H1 (cell line): ENCODE results near the gene MAP4K4. TPM values are rescaled to one million over a fixed set of nuclear protein-coding genes. Genes with fewer than 3 reads are reported as not detected.

Experiments
- CTCF ChIA-PET: fragments of 300-600 bp; sonication (Branson Sonifier 250); formaldehyde crosslinking; loops from one replicate; lab custom pipeline; 2021; ENCODE audit not compliant: partially characterized antibody; lab: Charles Lee
- POLR2A ChIA-PET: fragments of 300-600 bp; sonication (Branson Sonifier 250); formaldehyde crosslinking; loops from one replicate; lab custom pipeline; 2021; ENCODE audit warnings: inconsistent platforms; ENCODE audit not compliant: partially characterized antibody; lab: Charles Lee
- DNase-seq, 2 experiments: peaks; one replicate each; pipeline versions ENCODE4 v3.0.0 to v3.0.0-alpha.2; 2010 to 2022; ENCODE audit warnings: low spot score in 2 of 2, low read depth in 1 of 2, mixed read lengths in 1 of 2
- FAIRE-seq: peaks from 2 replicates; lab custom pipeline; 2011; peaks lifted over from hg19 to GRCh38; lab: Jason Lieb, UNC
- H2AFZ ChIP-seq: 2 replicates; pipeline ENCODE4 v1.8.1; 2012; ENCODE audit warnings: low read length, inconsistent platforms
- H2AK5ac ChIP-seq: 2 replicates; pipeline ENCODE4 v1.6.1; 2013; ENCODE audit warnings: low read depth, low read length
- H2BK120ac ChIP-seq: replicated peaks from 2 replicates; pipeline ENCODE3; 2013; ENCODE audit warnings: low read depth, low read length, inconsistent platforms
- H2BK12ac ChIP-seq: 2 replicates; pipeline ENCODE4 v1.6.1; 2013; ENCODE audit warnings: low read depth, low read length
- H2BK15ac ChIP-seq: 2 replicates; pipeline ENCODE4 v1.6.1; 2013; ENCODE audit warnings: low read length
- H2BK20ac ChIP-seq: 2 replicates; pipeline ENCODE4 v1.6.1; 2013; ENCODE audit warnings: low read length
- H2BK5ac ChIP-seq: 2 replicates; pipeline ENCODE4 v1.6.1; 2013; ENCODE audit warnings: low read depth, low read length
- H3K14ac ChIP-seq: 2 replicates; pipeline ENCODE4 v1.6.1; 2013; ENCODE audit warnings: inconsistent platforms; ENCODE audit not compliant: insufficient read length
- H3K18ac ChIP-seq: 2 replicates; pipeline ENCODE4 v1.6.1; 2013; ENCODE audit warnings: low read length; ENCODE audit errors: extremely low read depth
- H3K23ac ChIP-seq: 2 replicates; pipeline ENCODE4 v1.6.1; 2013; ENCODE audit warnings: inconsistent platforms; ENCODE audit not compliant: insufficient read length
- H3K23me2 ChIP-seq: 2 replicates; pipeline ENCODE4 v1.6.1; 2013; ENCODE audit warnings: low read depth, low read length
- H3K27ac ChIP-seq: 2 replicates; pipeline ENCODE4 v1.6.1; 2011; ENCODE audit warnings: low read depth, low read length, inconsistent platforms
- H3K27me3 ChIP-seq, 4 experiments: replicated peaks in 1 of 4; 1 replicate in 1 of 4; 2 replicates in 3 of 4; pipeline versions ENCODE4 v1.6.1 to v1.8.1; 2011 to 2013; ENCODE audit warnings: low read length in 3 of 4, mild to moderate bottlenecking in 3 of 4, inconsistent platforms in 2 of 4, mixed read lengths in 2 of 4, moderate library complexity in 1 of 4; ENCODE audit not compliant: control insufficient read depth in 3 of 4, insufficient read depth in 3 of 4; ENCODE audit errors: extremely low read depth in 1 of 4
- H3K36me3 ChIP-seq, 4 experiments: 2 replicates each; pipeline versions ENCODE4 v1.6.1 to v1.8.1; 2011 to 2013; ENCODE audit warnings: mild to moderate bottlenecking in 4 of 4, low read length in 3 of 4, moderate library complexity in 2 of 4, control low read depth in 1 of 4, inconsistent platforms in 1 of 4; ENCODE audit not compliant: insufficient read depth in 4 of 4, control insufficient read depth in 2 of 4
- H3K4ac ChIP-seq: replicated peaks from 2 replicates; pipeline ENCODE3; 2013; ENCODE audit warnings: low read length, low read depth, mixed read lengths, inconsistent platforms; ENCODE audit not compliant: insufficient read length
- H3K4me1 ChIP-seq, 4 experiments: replicated peaks in 1 of 4; 1 replicate in 1 of 4; 2 replicates in 3 of 4; pipeline versions ENCODE4 v1.6.1 to v1.8.1; 2011 to 2013; ENCODE audit warnings: low read length in 3 of 4, inconsistent platforms in 2 of 4, mixed read lengths in 1 of 4; ENCODE audit not compliant: insufficient read depth in 4 of 4, control insufficient read depth in 3 of 4
- H3K4me2 ChIP-seq, 2 experiments: 2 replicates each; pipeline versions ENCODE4 v1.6.1 to v1.8.1; 2011 to 2013; ENCODE audit warnings: low read depth in 2 of 2, low read length in 2 of 2, control low read depth in 1 of 2, inconsistent platforms in 1 of 2, mild to moderate bottlenecking in 1 of 2; ENCODE audit not compliant: insufficient read depth in 1 of 2
- H3K4me3 ChIP-seq, 4 experiments: fragments of 200-600, 300-600 bp in 1 of 4; sonication (generic), shearing (Covaris generic), sonication (Bioruptor Twin) in 1 of 4; 2 replicates each; pipeline versions ENCODE4 v1.5.1 to v1.8.1; 2011 to 2016; ENCODE audit warnings: low read length in 4 of 4, low read depth in 3 of 4, control low read depth in 2 of 4, inconsistent platforms in 2 of 4, mild to moderate bottlenecking in 2 of 4, mixed read lengths in 1 of 4, moderate library complexity in 1 of 4; ENCODE audit not compliant: insufficient read depth in 2 of 4; ENCODE audit errors: extremely low read depth in 1 of 4
- H3K56ac ChIP-seq: replicated peaks from 2 replicates; pipeline ENCODE3; 2013; ENCODE audit warnings: low read depth, mild to moderate bottlenecking, mixed read lengths, low read length, inconsistent platforms; ENCODE audit not compliant: insufficient read length
- H3K79me1 ChIP-seq: 2 replicates; pipeline ENCODE4 v1.6.1; 2013; ENCODE audit warnings: low read depth, low read length, control low read depth
- H3K79me2 ChIP-seq, 2 experiments: 2 replicates each; pipeline versions ENCODE4 v1.6.1 to v1.8.1; 2012 to 2013; ENCODE audit warnings: low read length in 2 of 2, mild to moderate bottlenecking in 2 of 2, inconsistent platforms in 1 of 2; ENCODE audit not compliant: insufficient read depth in 2 of 2, control insufficient read depth in 1 of 2
- H3K9ac ChIP-seq, 4 experiments: replicated peaks in 1 of 4; 1 replicate in 1 of 4; 2 replicates in 3 of 4; pipeline versions ENCODE4 v1.6.1 to v1.8.1; 2011 to 2013; ENCODE audit warnings: low read depth in 3 of 4, low read length in 3 of 4, control low read depth in 2 of 4, mild to moderate bottlenecking in 2 of 4, moderate library complexity in 2 of 4, inconsistent platforms in 1 of 4; ENCODE audit errors: extremely low read depth in 1 of 4
- H3K9me3 ChIP-seq, 2 experiments: 2 replicates each; pipeline versions ENCODE4 v1.6.1 to v1.8.1; 2012 to 2013; ENCODE audit warnings: mild to moderate bottlenecking in 2 of 2, moderate library complexity in 2 of 2, control low read depth in 1 of 2, inconsistent platforms in 1 of 2, low read depth in 1 of 2, low read length in 1 of 2, mixed read lengths in 1 of 2; ENCODE audit not compliant: insufficient read depth in 2 of 2
- H4K20me1 ChIP-seq, 2 experiments: replicated peaks in 1 of 2; 2 replicates each; pipeline versions ENCODE3 to v1.8.1; 2011 to 2013; ENCODE audit warnings: inconsistent platforms in 2 of 2, low read length in 2 of 2, mild to moderate bottlenecking in 1 of 2; ENCODE audit not compliant: insufficient read depth in 2 of 2, control insufficient read depth in 1 of 2
- H4K5ac ChIP-seq: 2 replicates; pipeline ENCODE4 v1.6.1; 2013; ENCODE audit warnings: low read length, low read depth, mixed read lengths, inconsistent platforms; ENCODE audit not compliant: insufficient read length
- H4K8ac ChIP-seq: 2 replicates; pipeline ENCODE4 v1.8.0; 2013; ENCODE audit warnings: mild to moderate bottlenecking, moderate library complexity, low read length, inconsistent platforms; ENCODE audit not compliant: insufficient read depth; ENCODE audit errors: extremely low read depth
- H4K91ac ChIP-seq: replicated peaks from 2 replicates; pipeline ENCODE3; 2013; ENCODE audit warnings: low read length, mixed read lengths, inconsistent platforms; ENCODE audit not compliant: insufficient read length
- ASH2L ChIP-seq: fragments of 200-600, 300-600 bp; sonication (generic); IDR thresholded peaks from one replicate; pipeline ENCODE4 v1.7.1; 2017; ENCODE audit warnings: low read length
- BCL11A ChIP-seq, 2 experiments: IDR thresholded peaks; one replicate each; pipeline ENCODE4 v1.6.1; 2011; ENCODE audit warnings: low read depth in 2 of 2, low read length in 2 of 2, mild to moderate bottlenecking in 2 of 2
- EP300 ChIP-seq, 2 experiments: IDR thresholded peaks; 1 replicate in 1 of 2; 2 replicates in 1 of 2; pipeline ENCODE4 v1.6.1; 2011 to 2012; ENCODE audit warnings: low read depth in 2 of 2, low read length in 2 of 2, mild to moderate bottlenecking in 2 of 2, borderline replicate concordance in 1 of 2, inconsistent platforms in 1 of 2, moderate library complexity in 1 of 2
- JUN ChIP-seq: IDR thresholded peaks from 2 replicates; pipeline ENCODE4 v1.6.1; 2011; ENCODE audit warnings: low read depth, mild to moderate bottlenecking, improper control_type of control experiment, low read length
- PHF8 ChIP-seq: fragments of 200-600 bp; sonication (generic); conservative IDR thresholded peaks from 2 replicates; pipeline ENCODE4 v1.7.1; 2012; ENCODE audit warnings: low read depth, mild to moderate bottlenecking, inconsistent platforms, low read length, moderate library complexity
- RFX5 ChIP-seq: IDR thresholded peaks from 2 replicates; pipeline ENCODE4 v1.6.1; 2011; ENCODE audit warnings: low read depth, low read length, improper control_type of control experiment, borderline replicate concordance
- RNF2 ChIP-seq: fragments of 200-900, 300-1000 bp; sonication (generic); IDR thresholded peaks from 2 replicates; pipeline ENCODE4 v1.7.1; 2016; ENCODE audit warnings: borderline replicate concordance, low read depth, mild to moderate bottlenecking, antibody characterized with exemption, low read length; ENCODE audit not compliant: poor library complexity, severe bottlenecking; ENCODE audit errors: missing control alignments
- SP1 ChIP-seq: IDR thresholded peaks from 2 replicates; pipeline ENCODE4 v1.6.1; 2011; ENCODE audit warnings: low read depth, low read length
- SP2 ChIP-seq: IDR thresholded peaks from 2 replicates; pipeline ENCODE4 v1.6.1; 2012; ENCODE audit warnings: mild to moderate bottlenecking, low read length, inconsistent platforms
- TAF1 ChIP-seq: IDR thresholded peaks from 2 replicates; pipeline ENCODE4 v1.6.1; 2011; ENCODE audit warnings: mild to moderate bottlenecking, low read depth, low read length
- TCF12 ChIP-seq: IDR thresholded peaks from 2 replicates; pipeline ENCODE4 v1.6.1; 2011; ENCODE audit warnings: low read depth, mild to moderate bottlenecking, low read length
- YY1 ChIP-seq: IDR thresholded peaks from 2 replicates; pipeline ENCODE4 v1.6.1; 2011; ENCODE audit warnings: low read depth, mild to moderate bottlenecking, low read length
- ZNF274 ChIP-seq: IDR thresholded peaks from 2 replicates; pipeline ENCODE4 v1.7.0; 2012; ENCODE audit warnings: low read length, borderline replicate concordance; ENCODE audit errors: extremely low read depth
- WGBS, 2 experiments: shearing (Covaris generic) in 1 of 2; methylation state at CpG; one replicate each; pipeline versions ENCODE4 v1.1.6 to v1.1.7; 2013 to 2015; ENCODE audit warnings: low lambda C conversion rate in 2 of 2, mixed read lengths in 2 of 2, inconsistent platforms in 1 of 2, low coverage in 1 of 2, missing lambda C conversion rate in 1 of 2; ENCODE audit not compliant: insufficient replicate concordance in 2 of 2, insufficient coverage in 1 of 2, insufficient read length in 1 of 2; ENCODE audit errors: extremely low coverage in 1 of 2, missing lambda C conversion rate in 1 of 2; 5-methylcytosine and 5-hydroxymethylcytosine counted together
- polyA plus RNA-seq, 7 experiments: library from polyadenylated mRNA; depleted of rRNA in 3 of 7; stranded (reverse) in 5 of 7; unstranded in 2 of 7; fragments of >200 nt in 5 of 7; fragments of 200-250 nt in 2 of 7; gene quantifications; 1 replicate in 5 of 7; 2 replicates in 1 of 7; 4 replicates in 1 of 7; pipeline versions ENCODE4 v1.2.1 to v1.2.3, GENCODE V29; 2011 to 2013; ENCODE audit warnings: missing spikeins in 2 of 7, mixed read lengths in 2 of 7
- total RNA-seq: library from RNA; stranded (reverse); fragmentation: NEBNext Ultra II Directional; extraction: Animal tissue kit (Norgen Biotek cat#: 25700); gene quantifications from 2 replicates; pipeline ENCODE4 v1.2.1, GENCODE V29; 2021

The MAP4K4 gene
- total and polyA plus RNA-seq, 2 of the 8 experiments (the other 6 are each of a cell fraction or from before 2014, with no cell fraction given) = 53.2 to 138 TPM

- Histone ChIP-seq H2BK15ac (no peak overlapping the region), H3K4me2 (no peak overlapping the region), H3K9ac (no peak overlapping the region), H4K5ac (no peak overlapping the region), H3K4me1 (no peaks in the 10 kb centered on the region), H3K18ac (no peak overlapping the region), H4K8ac (no peak overlapping the region), H3K79me2 (no peaks in the 10 kb centered on the region; a peak in 1 of 4 replicates), H3K4me3 (no peak overlapping the region), H3K23me2 (no peaks in the 10 kb centered on the region), H2AFZ (no peak overlapping the region), H3K9me3 (no peaks in the 10 kb centered on the region), H4K20me1 (peaks cover 0 to 3% of the 10 kb centered on the region in 2 experiments), H2AK5ac (no peak overlapping the region)
- POLR2A ChIA-PET = no interaction called here
- no peak for DNase-seq
- no peak for TF ChIP-seq TAF1
- TF ChIP-seq SP1 = no peak
- no peak for TF ChIP-seq JUN
- no peak for TF ChIP-seq ASH2L
- TF ChIP-seq BCL11A (IDR thresholded peaks at IDR 0.05; ENCODE audit: low read depth in 2 of 2, low read length in 2 of 2) = no peak
- TF ChIP-seq RNF2 = no peak
- TF ChIP-seq RFX5 = no peak
- no peak for TF ChIP-seq TCF12
- TF ChIP-seq SP2 = no peak
- TF ChIP-seq YY1 = no peak
- TF ChIP-seq PHF8 = no peak
- TF ChIP-seq EP300 (IDR thresholded peaks at IDR 0.05; ENCODE audit: borderline replicate concordance in 1 of 2, low read depth in 2 of 2, low read length in 2 of 2) = no peak
- TF ChIP-seq ZNF274 = no peak
- TF ChIP-seq, all 59 proteins: peak for 0
- no peak overlapping the region for H3K56ac ChIP-seq
- no peak overlapping the region for H2BK120ac ChIP-seq
- H3K27me3 ChIP-seq = no peaks in the 10 kb centered on the region
- no peak overlapping the region for H4K91ac ChIP-seq
- H3K27ac ChIP-seq = no peak overlapping the region
- H2BK12ac ChIP-seq = no peak overlapping the region
- CTCF ChIA-PET = interaction anchor here (0.6 to 2.4 kb wide), 4 partner anchors 26 to 271 kb away, joined by 3 to 16 read pairs (median 4); no protein-coding TSS in a partner anchor
- no peak overlapping the region for H3K23ac ChIP-seq
- no peak for FAIRE-seq
- no peak overlapping the region for H2BK5ac ChIP-seq
- no peak overlapping the region for H3K4ac ChIP-seq
- H2BK20ac ChIP-seq = no peak overlapping the region
- H3K79me1 ChIP-seq = peaks cover 2% of the 10 kb centered on the region; the same call in 1 of the 2 replicates
- 88% methylated on average over 4 of the region's 4 CpGs; no CpG with 5 or more reads in 1 of the 2 experiments for WGBS, 2 experiments
- H3K36me3 ChIP-seq = peaks cover 5 to 59% (median 28%) of the 10 kb centered on the region in 4 experiments
- H3K14ac ChIP-seq = no peak overlapping the region
These were observed 161.4 kb downstream of the MAP4K4 start for GRCh38 chr2:101858910-101859309.
